ENCODE data around the gene BCL7A. TPM values are rescaled to one million over a fixed set of nuclear protein-coding genes. Genes with fewer than 3 reads are reported as not detected.

BCL7A gene
- total and polyA plus RNA-seq, 10 of the 15 experiments (the other 5 are each of a cell fraction or from before 2014, with no cell fraction given) = 0.37 to 17.2 (median 11.7) TPM

DNA sequence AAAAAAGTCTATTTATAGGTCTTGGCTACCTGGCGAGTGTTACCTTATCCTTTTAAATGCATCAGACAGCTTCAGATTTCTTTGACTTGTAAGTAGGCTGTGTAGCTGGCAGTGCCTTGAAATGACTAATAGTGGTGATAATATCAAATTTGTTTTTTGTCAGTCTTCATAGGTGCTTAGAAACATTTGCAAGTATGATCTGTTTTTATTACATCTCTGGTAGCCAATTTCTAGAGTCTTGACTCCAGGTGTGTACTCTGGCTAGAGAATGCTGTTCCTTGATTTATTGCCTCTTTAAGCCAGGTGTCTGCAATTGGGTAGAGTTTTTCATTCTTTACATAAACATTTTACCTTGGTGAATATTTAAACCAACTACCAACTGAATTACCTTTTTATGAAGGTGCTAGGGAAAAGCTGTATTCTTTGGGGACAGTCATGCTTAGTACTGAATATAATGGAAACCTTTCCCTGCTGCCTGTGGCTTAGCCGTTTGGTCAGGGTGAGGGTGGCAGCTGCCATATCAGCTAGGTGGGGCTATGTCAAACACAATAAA is 89.5 kb downstream of the BCL7A start (continued):
- TF ChIP-seq NFYA (IDR thresholded peaks at IDR 0.05; ENCODE audit: borderline replicate concordance, low read depth, low read length) (no peak), MXI1 (IDR thresholded peaks at IDR 0.05; ENCODE audit: low read depth, low read length) (no peak), TARDBP (IDR thresholded peaks at IDR 0.05; ENCODE audit: borderline replicate concordance) (no peak), ETV6 (conservative IDR thresholded peaks at IDR 0.05 in 1 of 2, IDR thresholded peaks at IDR 0.05 in 1 of 2; ENCODE audit: borderline replicate concordance in 1 of 2, low read depth in 1 of 2) (no peak), POLR2AphosphoS2 (IDR thresholded peaks at IDR 0.05; ENCODE audit: low read depth, low read length) (no peak), WRNIP1 (IDR thresholded peaks at IDR 0.05; ENCODE audit: borderline replicate concordance, low read depth, low read length) (no peak)
- TF ChIP-seq, protein P1, sequence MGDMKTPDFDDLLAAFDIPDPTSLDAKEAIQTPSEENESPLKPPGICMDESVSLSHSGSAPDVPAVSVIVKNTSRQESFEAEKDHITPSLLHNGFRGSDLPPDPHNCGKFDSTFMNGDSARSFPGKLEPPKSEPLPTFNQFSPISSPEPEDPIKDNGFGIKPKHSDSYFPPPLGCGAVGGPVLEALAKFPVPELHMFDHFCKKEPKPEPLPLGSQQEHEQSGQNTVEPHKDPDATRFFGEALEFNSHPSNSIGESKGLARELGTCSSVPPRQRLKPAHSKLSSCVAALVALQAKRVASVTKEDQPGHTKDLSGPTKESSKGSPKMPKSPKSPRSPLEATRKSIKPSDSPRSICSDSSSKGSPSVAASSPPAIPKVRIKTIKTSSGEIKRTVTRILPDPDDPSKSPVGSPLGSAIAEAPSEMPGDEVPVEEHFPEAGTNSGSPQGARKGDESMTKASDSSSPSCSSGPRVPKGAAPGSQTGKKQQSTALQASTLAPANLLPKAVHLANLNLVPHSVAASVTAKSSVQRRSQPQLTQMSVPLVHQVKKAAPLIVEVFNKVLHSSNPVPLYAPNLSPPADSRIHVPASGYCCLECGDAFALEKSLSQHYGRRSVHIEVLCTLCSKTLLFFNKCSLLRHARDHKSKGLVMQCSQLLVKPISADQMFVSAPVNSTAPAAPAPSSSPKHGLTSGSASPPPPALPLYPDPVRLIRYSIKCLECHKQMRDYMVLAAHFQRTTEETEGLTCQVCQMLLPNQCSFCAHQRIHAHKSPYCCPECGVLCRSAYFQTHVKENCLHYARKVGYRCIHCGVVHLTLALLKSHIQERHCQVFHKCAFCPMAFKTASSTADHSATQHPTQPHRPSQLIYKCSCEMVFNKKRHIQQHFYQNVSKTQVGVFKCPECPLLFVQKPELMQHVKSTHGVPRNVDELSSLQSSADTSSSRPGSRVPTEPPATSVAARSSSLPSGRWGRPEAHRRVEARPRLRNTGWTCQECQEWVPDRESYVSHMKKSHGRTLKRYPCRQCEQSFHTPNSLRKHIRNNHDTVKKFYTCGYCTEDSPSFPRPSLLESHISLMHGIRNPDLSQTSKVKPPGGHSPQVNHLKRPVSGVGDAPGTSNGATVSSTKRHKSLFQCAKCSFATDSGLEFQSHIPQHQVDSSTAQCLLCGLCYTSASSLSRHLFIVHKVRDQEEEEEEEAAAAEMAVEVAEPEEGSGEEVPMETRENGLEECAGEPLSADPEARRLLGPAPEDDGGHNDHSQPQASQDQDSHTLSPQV (IDR thresholded peaks at IDR 0.05) = no peak

Other genes with a start within 250 kb of the BCL7A start
Only the 7 nearest of the 11 such genes appear.
- not detected in 2 replicates for gene HPD, start 163.0 kb upstream of the BCL7A start, total RNA-seq (2014; rRNA removed)
- not detected in 2 replicates for gene HPD, start 163.0 kb upstream of the BCL7A start, total RNA-seq (2014; rRNA removed; fragmentation: Illumina TruSeq; extraction: Trizol)
- gene HPD, start 163.0 kb upstream of the BCL7A start, total RNA-seq (2021) = 0.13 and 0.28 TPM in 2 replicates
- gene HPD, start 163.0 kb upstream of the BCL7A start, polyA plus RNA-seq (2011; rRNA removed) = not detected in 2 replicates
- gene HPD, start 163.0 kb upstream of the BCL7A start, polyA plus RNA-seq (2014; fragmentation: Illumina TruSeq; extraction: Trizol) = not detected in 2 replicates
- gene HPD, start 163.0 kb upstream of the BCL7A start, polyA plus RNA-seq (2014; fragmentation: Nextera tagmentation; extraction: Ambion mirVana) = under 1 TPM in 1 of 2 experiments, not detected in 1; 0.04 TPM
- gene HPD, start 163.0 kb upstream of the BCL7A start, polyA plus RNA-seq (2014; rRNA removed) = 0.15 and 0.69 TPM in 2 replicates
- not detected for gene HPD, start 163.0 kb upstream of the BCL7A start, polyA plus RNA-seq (2016; fragmentation: Nextera tagmentation; extraction: Ambion mirVana)
- gene PSMD9, start 133.1 kb upstream of the BCL7A start, total RNA-seq (2014; rRNA removed) = 80.8 and 110 TPM in 2 replicates
- gene PSMD9, start 133.1 kb upstream of the BCL7A start, total RNA-seq (2014; rRNA removed; fragmentation: Illumina TruSeq; extraction: Trizol) = 32.4 and 39.3 TPM in 2 replicates
- 51.1 and 70.0 TPM in 2 replicates for gene PSMD9, start 133.1 kb upstream of the BCL7A start, total RNA-seq (2021)
- 38.2 and 46.3 TPM in 2 replicates for gene PSMD9, start 133.1 kb upstream of the BCL7A start, polyA plus RNA-seq (2011; rRNA removed)
- 13.0 and 26.1 TPM in 2 replicates for gene PSMD9, start 133.1 kb upstream of the BCL7A start, polyA plus RNA-seq (2014; fragmentation: Illumina TruSeq; extraction: Trizol)
- 10 to 100 TPM; 14.6 to 33.7 TPM for gene PSMD9, start 133.1 kb upstream of the BCL7A start, polyA plus RNA-seq (2014; fragmentation: Nextera tagmentation; extraction: Ambion mirVana)
- gene PSMD9, start 133.1 kb upstream of the BCL7A start, polyA plus RNA-seq (2014; rRNA removed) = 82.8 and 114 TPM in 2 replicates
- gene PSMD9, start 133.1 kb upstream of the BCL7A start, polyA plus RNA-seq (2016; fragmentation: Nextera tagmentation; extraction: Ambion mirVana) = 100 to 1,000 TPM; 132 to 152 TPM
- gene CFAP251, start 103.3 kb upstream of the BCL7A start, total RNA-seq (2014; rRNA removed) = 0.79 and 1.6 TPM in 2 replicates
- 0.37 and 0.72 TPM in 2 replicates for gene CFAP251, start 103.3 kb upstream of the BCL7A start, total RNA-seq (2014; rRNA removed; fragmentation: Illumina TruSeq; extraction: Trizol)
- 0.85 and 0.97 TPM in 2 replicates for gene CFAP251, start 103.3 kb upstream of the BCL7A start, total RNA-seq (2021)
- gene CFAP251, start 103.3 kb upstream of the BCL7A start, polyA plus RNA-seq (2011; rRNA removed) = 0.10 and 0.23 TPM in 2 replicates
- 0.72 and 1.2 TPM in 2 replicates for gene CFAP251, start 103.3 kb upstream of the BCL7A start, polyA plus RNA-seq (2014; fragmentation: Illumina TruSeq; extraction: Trizol)
- under 1 TPM; 0.27 to 0.42 TPM for gene CFAP251, start 103.3 kb upstream of the BCL7A start, polyA plus RNA-seq (2014; fragmentation: Nextera tagmentation; extraction: Ambion mirVana)
- gene CFAP251, start 103.3 kb upstream of the BCL7A start, polyA plus RNA-seq (2014; rRNA removed) = 0.48 and 0.95 TPM in 2 replicates
- gene CFAP251, start 103.3 kb upstream of the BCL7A start, polyA plus RNA-seq (2016; fragmentation: Nextera tagmentation; extraction: Ambion mirVana) = under 1 TPM; 0.11 to 0.57 TPM
- 5.4 and 7.9 TPM in 2 replicates for gene MLXIP, start 56.9 kb downstream of the BCL7A start, total RNA-seq (2014; rRNA removed)
- gene MLXIP, start 56.9 kb downstream of the BCL7A start, total RNA-seq (2014; rRNA removed; fragmentation: Illumina TruSeq; extraction: Trizol) = 8.9 and 9.7 TPM in 2 replicates
- 23.7 and 24.9 TPM in 2 replicates for gene MLXIP, start 56.9 kb downstream of the BCL7A start, total RNA-seq (2021)
- 1.0 and 1.9 TPM in 2 replicates for gene MLXIP, start 56.9 kb downstream of the BCL7A start, polyA plus RNA-seq (2011; rRNA removed)
- 7.5 and 12.1 TPM in 2 replicates for gene MLXIP, start 56.9 kb downstream of the BCL7A start, polyA plus RNA-seq (2014; fragmentation: Illumina TruSeq; extraction: Trizol)
- gene MLXIP, start 56.9 kb downstream of the BCL7A start, polyA plus RNA-seq (2014; fragmentation: Nextera tagmentation; extraction: Ambion mirVana) = 1 to 10 TPM; 1.1 to 1.2 TPM
- 12.5 and 15.1 TPM in 2 replicates for gene MLXIP, start 56.9 kb downstream of the BCL7A start, polyA plus RNA-seq (2014; rRNA removed)
- gene MLXIP, start 56.9 kb downstream of the BCL7A start, polyA plus RNA-seq (2016; fragmentation: Nextera tagmentation; extraction: Ambion mirVana) = 1 to 10 TPM; 4.7 to 6.2 TPM
- not detected in 2 replicates for gene IL31, start 152.3 kb downstream of the BCL7A start, total RNA-seq (2014; rRNA removed)
- not detected in 2 replicates for gene IL31, start 152.3 kb downstream of the BCL7A start, total RNA-seq (2014; rRNA removed; fragmentation: Illumina TruSeq; extraction: Trizol)
- gene IL31, start 152.3 kb downstream of the BCL7A start, total RNA-seq (2021) = not detected in 2 replicates
- gene IL31, start 152.3 kb downstream of the BCL7A start, polyA plus RNA-seq (2011; rRNA removed) = not detected in 2 replicates
- gene IL31, start 152.3 kb downstream of the BCL7A start, polyA plus RNA-seq (2014; fragmentation: Illumina TruSeq; extraction: Trizol) = not detected in 2 replicates
- not detected for gene IL31, start 152.3 kb downstream of the BCL7A start, polyA plus RNA-seq (2014; fragmentation: Nextera tagmentation; extraction: Ambion mirVana)
- gene IL31, start 152.3 kb downstream of the BCL7A start, polyA plus RNA-seq (2014; rRNA removed) = not detected in 2 replicates
- not detected for gene IL31, start 152.3 kb downstream of the BCL7A start, polyA plus RNA-seq (2016; fragmentation: Nextera tagmentation; extraction: Ambion mirVana)
- 0.27 TPM in 1 of 2 replicates, not detected in the other for gene LRRC43, start 161.2 kb downstream of the BCL7A start, total RNA-seq (2014; rRNA removed)
- gene LRRC43, start 161.2 kb downstream of the BCL7A start, total RNA-seq (2014; rRNA removed; fragmentation: Illumina TruSeq; extraction: Trizol) = not detected in 2 replicates
- gene LRRC43, start 161.2 kb downstream of the BCL7A start, total RNA-seq (2021) = 0.16 and 0.23 TPM in 2 replicates
- gene LRRC43, start 161.2 kb downstream of the BCL7A start, polyA plus RNA-seq (2011; rRNA removed) = not detected in 2 replicates
- gene LRRC43, start 161.2 kb downstream of the BCL7A start, polyA plus RNA-seq (2014; fragmentation: Illumina TruSeq; extraction: Trizol) = 0.52 TPM in 1 of 2 replicates, not detected in the other
- gene LRRC43, start 161.2 kb downstream of the BCL7A start, polyA plus RNA-seq (2014; fragmentation: Nextera tagmentation; extraction: Ambion mirVana) = not detected
- 0.33 TPM in 1 of 2 replicates, not detected in the other for gene LRRC43, start 161.2 kb downstream of the BCL7A start, polyA plus RNA-seq (2014; rRNA removed)
- gene LRRC43, start 161.2 kb downstream of the BCL7A start, polyA plus RNA-seq (2016; fragmentation: Nextera tagmentation; extraction: Ambion mirVana) = not detected
- gene B3GNT4, start 181.8 kb downstream of the BCL7A start, total RNA-seq (2014; rRNA removed) = not detected in 2 replicates
- not detected in 2 replicates for gene B3GNT4, start 181.8 kb downstream of the BCL7A start, total RNA-seq (2014; rRNA removed; fragmentation: Illumina TruSeq; extraction: Trizol)
- not detected in 2 replicates for gene B3GNT4, start 181.8 kb downstream of the BCL7A start, total RNA-seq (2021)
- not detected in 2 replicates for gene B3GNT4, start 181.8 kb downstream of the BCL7A start, polyA plus RNA-seq (2011; rRNA removed)
- not detected in 2 replicates for gene B3GNT4, start 181.8 kb downstream of the BCL7A start, polyA plus RNA-seq (2014; fragmentation: Illumina TruSeq; extraction: Trizol)
- under 1 TPM in 1 of 2 experiments, not detected in 1; 0.04 TPM for gene B3GNT4, start 181.8 kb downstream of the BCL7A start, polyA plus RNA-seq (2014; fragmentation: Nextera tagmentation; extraction: Ambion mirVana)
- not detected in 2 replicates for gene B3GNT4, start 181.8 kb downstream of the BCL7A start, polyA plus RNA-seq (2014; rRNA removed)
- gene B3GNT4, start 181.8 kb downstream of the BCL7A start, polyA plus RNA-seq (2016; fragmentation: Nextera tagmentation; extraction: Ambion mirVana) = under 1 TPM; 0.88 to 0.95 TPM

Data from GM12878 (cell line).